Amniotic epithelial cell (primary cell): ENCODE data around the gene CEPT1.

Experiments used
- DNase-seq: peaks from one replicate; pipeline ENCODE4 v3.0.0-alpha.2; 2010; ENCODE audit warnings: low read depth

CEPT1 gene

DNA sequence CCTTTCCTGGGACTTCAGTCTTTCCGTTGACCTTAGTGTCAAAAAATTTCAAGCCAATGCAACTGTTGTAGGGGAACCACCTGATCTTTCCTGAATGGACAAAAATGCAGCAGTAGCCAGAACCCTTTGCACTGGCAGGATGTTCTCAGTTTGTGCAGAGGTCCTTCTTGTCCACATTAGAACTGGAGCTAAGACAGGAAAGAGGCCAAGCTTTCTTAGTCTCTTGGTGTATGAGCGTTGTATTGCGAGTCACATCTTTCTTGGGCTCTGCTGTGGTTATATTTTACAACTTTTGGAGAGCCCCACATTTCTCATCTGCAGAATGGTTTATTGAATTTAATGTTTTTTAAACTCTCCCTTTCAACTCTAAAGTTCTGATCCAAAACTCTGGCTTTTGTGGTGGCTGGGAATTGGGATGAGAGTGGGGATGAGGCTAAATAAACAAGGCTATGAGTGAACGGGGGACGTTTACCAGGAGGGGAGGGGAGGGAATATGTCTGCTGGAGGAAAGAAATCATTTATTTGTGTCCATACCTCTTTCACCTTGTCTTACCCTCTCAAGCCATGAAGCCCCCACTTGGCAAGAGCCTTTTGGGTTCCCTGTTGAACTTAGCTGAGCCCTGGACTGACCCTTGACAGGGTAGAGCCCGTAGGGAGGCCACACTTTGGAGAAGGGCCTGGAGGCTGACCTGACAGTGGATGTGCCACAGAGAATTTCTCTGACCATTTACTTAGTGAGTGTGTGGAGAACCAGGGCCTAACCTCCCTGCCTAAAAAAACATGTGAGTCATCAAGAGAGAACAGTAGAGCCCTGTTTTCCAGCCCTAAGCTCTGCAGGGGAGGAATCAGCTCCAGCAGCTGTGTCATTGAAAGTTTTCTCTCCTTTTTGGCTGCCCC lies 88.1 kb downstream of the CEPT1 start:
- DNase-seq = peak; percentile 64

DNA sequence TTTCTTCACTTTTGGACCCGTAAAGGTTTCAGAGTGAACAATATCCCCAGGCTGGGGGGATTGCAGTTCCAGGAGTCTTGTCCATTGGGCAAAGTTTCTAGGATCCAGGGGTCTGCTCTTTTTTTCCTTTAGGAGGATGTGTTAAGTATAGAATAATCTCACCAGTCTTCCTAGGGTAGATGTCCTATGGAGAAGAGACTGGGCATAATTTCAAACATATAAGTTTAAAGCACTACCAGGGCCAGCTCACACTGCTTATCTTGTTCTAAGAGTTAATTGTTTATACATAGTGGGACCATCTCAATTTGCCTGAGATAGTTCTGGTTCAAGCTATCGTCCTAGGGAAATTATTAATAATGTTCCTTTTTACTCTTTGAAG lies 88.7 kb downstream of the CEPT1 start:
- no peak for DNase-seq

DNA sequence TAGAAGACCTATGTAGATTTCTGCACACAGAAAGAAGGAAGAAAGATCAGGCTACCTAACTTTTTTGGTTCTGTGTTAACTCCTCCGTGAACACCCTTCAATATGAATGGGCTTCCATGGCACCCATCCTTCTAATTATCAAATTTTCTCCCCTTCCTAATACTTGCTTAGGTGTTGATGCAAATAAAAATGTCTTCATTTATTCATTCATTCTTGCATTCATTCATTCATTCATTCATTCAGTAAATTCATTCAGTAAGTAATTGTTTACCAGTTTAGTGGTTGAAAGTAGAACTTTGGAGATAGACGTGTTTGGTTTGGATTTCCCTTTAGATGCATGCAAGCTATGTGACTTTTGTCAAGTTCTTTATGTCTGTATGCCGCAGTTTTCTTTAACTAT lies 92.1 kb downstream of the CEPT1 start:
- DNase-seq = no peak

DNA sequence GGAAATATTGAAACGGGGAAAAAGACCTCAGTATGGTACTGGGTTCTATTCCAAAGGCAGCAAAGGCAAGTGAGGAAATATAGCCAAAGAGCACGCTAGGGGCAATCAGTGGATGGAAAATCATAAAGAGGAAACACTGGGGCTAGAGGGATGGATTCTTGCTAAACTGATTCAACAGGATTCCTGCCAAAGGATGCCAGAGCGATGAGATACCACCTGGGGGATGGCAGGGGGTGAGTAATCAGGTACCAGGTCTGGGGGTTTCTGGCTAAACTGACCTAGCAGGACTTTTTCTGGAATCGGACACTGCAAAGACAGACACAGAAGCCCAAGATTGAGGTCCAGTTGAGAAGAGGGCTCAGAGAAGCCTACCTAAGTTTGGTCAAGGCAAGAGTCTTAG lies 94.2 kb downstream of the CEPT1 start:
- no peak for DNase-seq
